ENCODE measurements around the gene ZFPM1. TPM values are rescaled to one million over a fixed set of nuclear protein-coding genes. Genes with fewer than 3 reads are reported as not detected.
A peak's percentile ranks its signal among the peaks of the same experiment; 100 is the strongest.

ZFPM1 gene
- total and polyA plus RNA-seq, 4 donors: 0.57 to 9.0 (median 2.8) TPM

- DNase-seq (peak; percentile 67 to 84 (median 69)), ATAC-seq (ENCODE audit: insufficient read depth, low FRiP score) (no peak)
- H3K4me1 ChIP-seq (ENCODE audit: control insufficient read depth in 5 of 5, insufficient read depth in 5 of 5, low read length in 5 of 5): peaks cover 0 to 33% (median 0%) of the 10 kb centered on the region in 5 donors
- H3K4me3 ChIP-seq: no peak overlapping the region
- H3K9me3 ChIP-seq (ENCODE audit: control insufficient read depth in 4 of 4, insufficient read depth in 3 of 4, low read length in 3 of 4): no peaks in the 10 kb centered on the region
- peaks cover 0 to 6% (median 0%) of the 10 kb centered on the region in 3 donors for H3K27me3 ChIP-seq (ENCODE audit: control insufficient read depth in 3 of 3, insufficient read depth in 3 of 3, low read length in 2 of 3)
- no peak overlapping the region for H3K27ac ChIP-seq (ENCODE audit: low read depth in 1 of 2, low read length in 1 of 2)
- 85 to 89% methylated on average over 35 of the region's 35 CpGs for WGBS, 2 donors
- no peaks in the 10 kb centered on the region for H3K36me3 ChIP-seq (ENCODE audit: control insufficient read depth in 4 of 4, insufficient read depth in 4 of 4, low read length in 4 of 4)
- H3K9ac ChIP-seq (ENCODE audit: insufficient read depth in 1 of 2, low read length in 2 of 2): no peak overlapping the region
- TF ChIP-seq CTCF (IDR thresholded peaks at IDR 0.05; ENCODE audit: control extremely low read depth, extremely low read depth): no peak
Observed at GRCh38 chr16:88512728-88513696, 59.9 kb downstream of the ZFPM1 start.

GRCh38 chr16:88514070-88514469, 61.0 kb downstream of the ZFPM1 start:
- no peak for ATAC-seq (ENCODE audit: insufficient read depth, low FRiP score)
- H3K27me3 ChIP-seq (ENCODE audit: control insufficient read depth in 3 of 3, insufficient read depth in 3 of 3, low read length in 2 of 3): peaks cover 0 to 6% (median 0%) of the 10 kb centered on the region in 3 donors

GRCh38 chr16:88514526-88515232, 61.6 kb downstream of the ZFPM1 start:
- Histone ChIP-seq H3K36me3 (ENCODE audit: control insufficient read depth in 4 of 4, insufficient read depth in 4 of 4, low read length in 4 of 4) (no peaks in the 10 kb centered on the region), H3K4me3 (no peak overlapping the region), H3K4me1 (ENCODE audit: control insufficient read depth in 5 of 5, insufficient read depth in 5 of 5, low read length in 5 of 5) (peaks cover 0 to 30% (median 0%) of the 10 kb centered on the region in 5 donors), H3K9ac (ENCODE audit: insufficient read depth in 1 of 2, low read length in 2 of 2) (no peak overlapping the region), H3K27ac (ENCODE audit: low read depth in 1 of 2, low read length in 1 of 2) (no peak overlapping the region), H3K27me3 (ENCODE audit: control insufficient read depth in 3 of 3, insufficient read depth in 3 of 3, low read length in 2 of 3) (peaks cover 0 to 6% (median 0%) of the 10 kb centered on the region in 3 donors), H3K9me3 (ENCODE audit: control insufficient read depth in 4 of 4, insufficient read depth in 3 of 4, low read length in 3 of 4) (no peaks in the 10 kb centered on the region)
- ATAC-seq (ENCODE audit: insufficient read depth, low FRiP score): no peak
- no peak for TF ChIP-seq CTCF (IDR thresholded peaks at IDR 0.05; ENCODE audit: control extremely low read depth, extremely low read depth)
- DNase-seq: no peak
- WGBS, 2 donors: 90 to 93% methylated on average over 19 of the region's 19 CpGs

More at GRCh38 chr16:88514070-88514469, 61.0 kb downstream of the ZFPM1 start:
- no peaks in the 10 kb centered on the region for H3K36me3 ChIP-seq (ENCODE audit: control insufficient read depth in 4 of 4, insufficient read depth in 4 of 4, low read length in 4 of 4)
- no peak for TF ChIP-seq CTCF (IDR thresholded peaks at IDR 0.05; ENCODE audit: control extremely low read depth, extremely low read depth)
- H3K27ac ChIP-seq (ENCODE audit: low read depth in 1 of 2, low read length in 1 of 2): no peak overlapping the region
- peaks cover 0 to 32% (median 0%) of the 10 kb centered on the region in 5 donors for H3K4me1 ChIP-seq (ENCODE audit: control insufficient read depth in 5 of 5, insufficient read depth in 5 of 5, low read length in 5 of 5)
- no peak overlapping the region for H3K9ac ChIP-seq (ENCODE audit: insufficient read depth in 1 of 2, low read length in 2 of 2)
- DNase-seq: no peak
- H3K4me3 ChIP-seq: no peak overlapping the region
- 95 to 98% methylated on average over 20 of the region's 20 CpGs for WGBS, 2 donors
- no peaks in the 10 kb centered on the region for H3K9me3 ChIP-seq (ENCODE audit: control insufficient read depth in 4 of 4, insufficient read depth in 3 of 4, low read length in 3 of 4)

All from lung (tissue), 12 donors.